Gastroesophageal sphincter (tissue), 3 donors: ENCODE results near the gene STK31.
"Not testable (repeated sequence)": the region's sequence is repeated elsewhere in the genome, so short reads cannot be mapped to it uniquely, and the experiment has no call there.

ENCODE experiments used
- CTCF ChIP-seq, 4 experiments: fragments of 200-600 bp in 2 of 4; fragments of 450-650 bp in 2 of 4; sonication (generic) in 1 of 4; IDR thresholded peaks; one replicate each; pipeline ENCODE4 v1.5.1; 2017 to 2019; ENCODE audit warnings: antibody characterized with exemption in 4 of 4, mild to moderate bottlenecking in 2 of 4, moderate library complexity in 2 of 4
- POLR2A ChIP-seq, 2 donors: fragments of 450-650 bp; IDR thresholded peaks; one replicate each; pipeline ENCODE4 v1.6.1; 2017; ENCODE audit warnings: antibody characterized with exemption in 2 of 2, mild to moderate bottlenecking in 2 of 2, moderate library complexity in 1 of 2

DNA sequence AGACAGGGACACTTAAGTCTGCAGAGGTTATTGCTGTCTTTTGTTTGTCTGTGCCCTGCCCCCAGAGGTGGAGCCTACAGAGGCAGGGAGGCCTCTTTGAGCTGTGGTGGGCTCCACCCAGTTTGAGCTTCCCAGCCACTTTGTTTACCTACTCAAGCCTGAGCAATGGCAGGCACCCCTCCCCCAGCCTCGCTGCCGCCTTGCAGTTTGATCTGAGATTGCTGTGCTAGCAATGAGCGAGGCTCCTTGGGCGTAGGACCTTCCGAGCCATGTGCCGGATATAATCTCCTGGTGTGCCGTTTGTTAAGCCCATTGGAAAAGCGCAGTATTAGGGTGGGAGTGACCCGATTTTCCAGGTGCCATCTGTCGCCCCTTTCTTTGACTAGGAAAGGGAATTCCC, 118.1 kb downstream of the STK31 start:
- not testable (repeated sequence) for TF ChIP-seq CTCF, POLR2A (IDR thresholded peaks at IDR 0.05)
